C4-2B (cell line): ENCODE results near the gene NPVF.

Experiments used
- ZFX ChIP-seq: fragments of 450-650 bp; IDR thresholded peaks from 2 replicates; pipeline ENCODE4 v1.6.1; 2017
- TF ChIP-seq, protein P1 (sequence below): fragments of 450-650 bp; conservative IDR thresholded peaks from 2 replicates; pipeline ENCODE4 v1.5.1; 2017; ENCODE audit warnings: mild to moderate bottlenecking

DNA sequence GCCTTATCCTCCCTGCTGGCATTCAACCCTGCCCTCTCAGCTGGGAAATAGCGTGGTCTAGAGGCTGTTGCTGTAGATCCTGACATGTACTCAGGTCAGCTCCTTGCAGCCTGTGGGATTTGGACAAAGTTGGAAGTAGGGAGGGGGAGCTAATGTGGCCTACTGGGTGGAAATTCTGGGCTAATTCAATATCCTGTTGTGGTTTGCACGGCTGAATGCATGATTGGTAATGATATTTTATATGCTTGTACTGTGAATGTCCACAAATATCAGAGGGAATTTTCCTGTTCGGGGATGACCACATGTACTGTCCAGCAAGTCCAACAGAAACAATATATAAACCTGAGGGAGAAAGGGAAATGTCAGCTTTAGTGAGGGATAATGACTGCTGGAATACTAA lies 22.1 kb upstream of the NPVF start:
- TF ChIP-seq, protein P1, sequence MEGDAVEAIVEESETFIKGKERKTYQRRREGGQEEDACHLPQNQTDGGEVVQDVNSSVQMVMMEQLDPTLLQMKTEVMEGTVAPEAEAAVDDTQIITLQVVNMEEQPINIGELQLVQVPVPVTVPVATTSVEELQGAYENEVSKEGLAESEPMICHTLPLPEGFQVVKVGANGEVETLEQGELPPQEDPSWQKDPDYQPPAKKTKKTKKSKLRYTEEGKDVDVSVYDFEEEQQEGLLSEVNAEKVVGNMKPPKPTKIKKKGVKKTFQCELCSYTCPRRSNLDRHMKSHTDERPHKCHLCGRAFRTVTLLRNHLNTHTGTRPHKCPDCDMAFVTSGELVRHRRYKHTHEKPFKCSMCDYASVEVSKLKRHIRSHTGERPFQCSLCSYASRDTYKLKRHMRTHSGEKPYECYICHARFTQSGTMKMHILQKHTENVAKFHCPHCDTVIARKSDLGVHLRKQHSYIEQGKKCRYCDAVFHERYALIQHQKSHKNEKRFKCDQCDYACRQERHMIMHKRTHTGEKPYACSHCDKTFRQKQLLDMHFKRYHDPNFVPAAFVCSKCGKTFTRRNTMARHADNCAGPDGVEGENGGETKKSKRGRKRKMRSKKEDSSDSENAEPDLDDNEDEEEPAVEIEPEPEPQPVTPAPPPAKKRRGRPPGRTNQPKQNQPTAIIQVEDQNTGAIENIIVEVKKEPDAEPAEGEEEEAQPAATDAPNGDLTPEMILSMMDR, result no peak
- TF ChIP-seq ZFX, result no peak
